HG03135 (cell line): ENCODE data around the gene HAPSTR1.

Source experiments
- ATAC-seq: cut with Tn5 transposase; IDR thresholded peaks from one replicate; pipeline ENCODE4 v1.9.1; 2021; ENCODE audit warnings: mild to moderate bottlenecking, moderate library complexity; ENCODE audit not compliant: unreplicated experiment

HAPSTR1 gene

GRCh38 chr16:9095656-9096397 lies 4.4 kb downstream of the HAPSTR1 start:
- no peak for ATAC-seq

DNA sequence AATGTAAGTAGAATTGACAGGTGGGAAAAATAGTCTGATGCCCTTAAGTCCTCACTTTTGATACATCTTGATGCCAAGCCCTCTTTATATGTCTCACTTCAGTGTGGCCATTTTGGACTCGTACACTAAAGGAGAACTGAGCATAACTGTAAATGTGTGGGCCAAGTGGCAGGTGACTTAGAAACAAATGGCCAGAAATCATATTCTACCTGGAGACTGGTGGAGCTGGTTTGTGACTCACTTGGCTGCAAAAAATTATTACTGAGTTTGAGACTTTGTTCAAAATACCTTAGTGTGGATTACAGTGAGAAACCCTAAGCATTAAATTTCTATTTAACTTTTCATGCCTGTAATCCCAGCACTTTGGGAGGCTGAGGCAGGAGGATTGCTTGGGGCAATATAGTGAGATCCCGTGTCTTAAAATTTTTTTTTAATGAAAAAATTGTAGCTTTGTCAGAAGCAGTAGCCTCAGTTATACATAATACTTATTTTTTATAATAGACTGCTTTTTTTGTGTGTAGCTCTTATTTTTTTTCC lies 5.0 kb downstream of the HAPSTR1 start:
- ATAC-seq, result no peak

- no peak for ATAC-seq
These were observed 6.1 kb downstream of the HAPSTR1 start for GRCh38 chr16:9097266-9098219.

- no peak for ATAC-seq
These were observed 7.1 kb downstream of the HAPSTR1 start for GRCh38 chr16:9098377-9099090.

- no peak for ATAC-seq
These were observed 7.7 kb downstream of the HAPSTR1 start for GRCh38 chr16:9099131-9099625.

GRCh38 chr16:9102379-9102778 lies 10.9 kb downstream of the HAPSTR1 start:
- no peak for ATAC-seq

- no peak for ATAC-seq
These were observed 11.5 kb downstream of the HAPSTR1 start for GRCh38 chr16:9102943-9103342.

DNA sequence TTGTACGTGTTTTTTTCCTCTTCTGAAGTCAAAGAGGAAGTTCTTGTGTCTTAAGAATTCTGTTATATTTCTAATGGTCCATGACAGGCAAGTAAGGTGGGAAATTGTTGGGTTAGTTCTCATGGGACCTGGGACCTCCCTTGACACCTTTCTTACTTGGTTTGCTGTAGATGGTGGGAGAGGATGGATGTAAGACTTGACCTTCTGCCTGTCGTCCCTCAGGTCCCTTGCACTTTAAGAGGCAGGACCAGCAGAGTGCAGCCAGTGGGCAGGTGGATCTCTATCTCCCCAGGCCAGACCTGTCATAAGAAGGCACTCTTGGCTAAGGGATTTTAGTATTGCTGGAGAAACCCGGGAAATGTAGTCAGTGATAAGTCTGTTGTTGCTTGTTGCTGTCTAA lies 12.1 kb downstream of the HAPSTR1 start:
- no peak for ATAC-seq

DNA sequence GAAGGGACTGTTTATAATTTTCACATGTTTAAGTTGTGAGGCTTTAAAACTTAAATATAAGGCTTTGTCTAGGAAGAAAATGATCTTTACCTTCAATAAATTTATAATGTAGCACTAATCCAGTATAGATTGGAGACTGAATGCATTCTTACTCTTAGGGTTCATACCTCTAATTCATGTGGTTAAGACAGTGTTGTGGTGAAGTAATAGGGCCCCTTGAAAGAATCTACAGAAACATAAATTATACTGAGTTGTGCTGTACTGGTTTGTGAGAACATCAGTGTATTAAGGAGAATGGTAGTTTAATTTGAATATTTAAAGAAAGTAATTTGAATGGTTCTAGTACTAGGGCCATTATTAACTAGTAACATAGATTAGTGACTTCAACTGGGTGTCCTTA lies 13.7 kb downstream of the HAPSTR1 start:
- no peak for ATAC-seq

- ATAC-seq, result no peak
These were observed 15.9 kb downstream of the HAPSTR1 start for GRCh38 chr16:9107025-9107970.

- ATAC-seq, result no peak
These were observed 17.8 kb downstream of the HAPSTR1 start for GRCh38 chr16:9109255-9109654.

- no peak for ATAC-seq
These were observed 20.9 kb downstream of the HAPSTR1 start for GRCh38 chr16:9112166-9112843.

DNA sequence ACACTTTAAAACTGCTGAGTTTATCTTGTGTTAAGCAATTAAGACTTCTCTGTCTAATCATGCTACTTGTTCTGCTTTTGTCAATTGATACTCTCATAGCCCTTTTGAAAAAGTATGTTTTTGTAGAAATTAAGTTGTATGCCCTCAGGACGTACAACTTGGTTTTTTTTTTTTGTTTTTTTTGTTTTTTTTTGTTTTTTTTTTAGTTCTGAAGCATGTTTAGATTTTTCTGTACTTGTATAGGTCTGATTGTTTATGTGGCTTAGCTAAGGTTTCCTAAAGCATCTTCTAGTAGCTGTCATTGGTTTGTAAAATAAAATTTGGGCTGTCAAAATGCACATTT lies 21.4 kb downstream of the HAPSTR1 start:
- no peak for ATAC-seq

- no peak for ATAC-seq
These were observed 22.3 kb downstream of the HAPSTR1 start for GRCh38 chr16:9113707-9114106.

DNA sequence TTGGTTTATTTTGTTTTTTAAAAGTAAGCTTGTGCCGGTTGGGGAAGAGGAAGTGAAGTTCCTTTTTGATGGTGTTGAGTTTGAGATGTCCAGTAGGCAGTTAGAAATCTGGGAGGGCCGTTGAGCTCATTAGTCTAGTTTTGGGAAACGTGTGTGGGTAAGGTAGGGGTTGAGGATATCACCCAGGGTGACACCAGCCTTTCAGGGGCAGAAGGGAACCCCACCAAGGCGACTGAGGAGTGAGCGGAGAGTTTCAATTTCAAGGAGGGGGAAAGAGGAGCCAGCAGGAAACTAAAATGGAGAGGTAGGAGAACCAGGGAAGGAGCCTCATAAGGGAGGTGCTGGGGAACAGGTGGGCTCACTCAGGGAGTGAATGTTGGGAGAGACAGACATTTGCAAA lies 22.7 kb downstream of the HAPSTR1 start:
- no peak for ATAC-seq

DNA sequence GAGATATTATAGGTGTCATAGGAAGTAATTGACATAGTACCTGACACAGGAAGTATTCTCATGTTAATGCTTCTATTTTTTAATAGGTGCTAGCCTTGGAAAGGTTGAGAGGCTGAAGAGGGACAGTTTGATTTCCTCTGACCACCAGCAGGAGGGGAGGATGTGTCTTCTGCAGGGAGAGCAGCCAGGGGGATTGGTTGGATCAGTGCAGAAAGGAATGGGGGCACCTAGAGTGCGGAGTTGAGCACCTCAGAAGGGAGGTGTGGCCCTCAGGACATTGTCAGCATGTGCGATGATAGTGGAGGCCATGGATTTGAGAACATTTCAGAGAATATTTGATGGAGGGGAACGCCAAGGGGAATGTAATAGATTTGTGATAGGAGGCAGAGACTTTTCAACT lies 23.4 kb downstream of the HAPSTR1 start:
- ATAC-seq, result no peak

GRCh38 chr16:9115277-9115676 lies 23.8 kb downstream of the HAPSTR1 start:
- ATAC-seq, result no peak

DNA sequence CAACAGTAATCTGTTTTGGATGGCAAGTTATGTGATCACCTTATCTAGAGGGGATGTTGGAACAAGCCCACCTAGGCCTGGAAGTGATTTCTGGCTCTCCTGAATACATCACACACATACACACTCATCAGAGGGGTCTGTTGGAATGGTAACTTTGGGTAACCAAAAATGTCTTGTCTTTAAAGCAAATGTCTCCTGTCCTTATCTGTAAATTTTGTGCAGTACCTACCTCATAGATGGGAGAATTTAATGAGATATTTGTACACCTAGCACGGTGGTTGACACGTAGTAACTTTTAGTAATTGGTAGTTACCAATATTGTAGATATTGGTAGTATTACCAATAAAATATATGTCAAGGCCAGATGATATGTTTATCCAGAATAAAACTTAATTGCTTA lies 24.7 kb downstream of the HAPSTR1 start:
- no peak for ATAC-seq

DNA sequence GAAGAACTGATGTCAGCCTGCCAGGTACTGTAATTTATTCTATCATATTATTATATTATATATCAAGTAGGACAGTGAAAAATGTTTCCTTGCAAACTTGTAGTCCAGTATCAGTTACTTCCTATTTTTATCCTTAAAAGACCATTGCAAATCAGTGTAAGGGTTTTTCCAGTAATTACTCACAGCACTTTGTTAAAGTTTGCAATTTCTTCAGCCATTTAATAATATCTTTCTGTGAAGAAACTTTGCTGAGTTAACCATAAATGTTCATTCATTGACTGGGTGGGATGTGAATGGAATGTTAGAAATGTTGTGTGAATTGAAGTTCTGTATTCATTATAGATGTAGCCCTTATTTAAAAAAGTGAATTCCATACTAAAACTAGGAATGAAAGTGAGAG lies 26.7 kb downstream of the HAPSTR1 start:
- no peak for ATAC-seq
